GM23338 (cell line): ENCODE data around the gene NCOA6. TPM values are rescaled to one million over a fixed set of nuclear protein-coding genes. Genes with fewer than 3 reads are reported as not detected.

Experiments used
- ATAC-seq: fragments of 200-7000 bp; cut with Tn5 transposase; 3 replicates; pipeline ENCODE4 v1.9.1; 2020
- DNase-seq: peaks from one replicate; pipeline ENCODE4 v3.0.0-alpha.2; 2015; ENCODE audit warnings: low spot score
- H2AFZ ChIP-seq: fragments of 200-600 bp; sonication (generic); 2 replicates; pipeline ENCODE4 v1.8.0; 2016; ENCODE audit warnings: antibody characterized with exemption, mild to moderate bottlenecking, moderate library complexity
- H3F3A ChIP-seq: fragments of 200-600 bp; sonication (generic); replicated peaks from 2 replicates; pipeline ENCODE4 v1.8.0; 2017; ENCODE audit warnings: antibody characterized with exemption, mixed run types, low read depth
- H3K27ac ChIP-seq: fragments of 200-600 bp; sonication (generic); 2 replicates; pipeline ENCODE4 v1.6.1; 2016; ENCODE audit warnings: low read depth
- H3K27me3 ChIP-seq: fragments of 200-600 bp; sonication (generic); 2 replicates; pipeline ENCODE4 v1.8.0; 2016; ENCODE audit warnings: mild to moderate bottlenecking, mixed run types, moderate library complexity; ENCODE audit not compliant: insufficient read depth
- H3K36me3 ChIP-seq: fragments of 200-600 bp; sonication (generic); 2 replicates; pipeline ENCODE4 v1.8.0; 2016; ENCODE audit warnings: mild to moderate bottlenecking; ENCODE audit not compliant: insufficient read depth
- H3K4me1 ChIP-seq: fragments of 200-600 bp; sonication (generic); 2 replicates; pipeline ENCODE4 v1.8.0; 2016; ENCODE audit warnings: mild to moderate bottlenecking, moderate library complexity; ENCODE audit not compliant: insufficient read depth
- H3K4me2 ChIP-seq: fragments of 200-600 bp; sonication (generic); 2 replicates; pipeline ENCODE4 v1.7.1; 2017; ENCODE audit warnings: mixed run types
- H3K4me3 ChIP-seq: fragments of 200-600 bp; sonication (generic); 2 replicates; pipeline ENCODE4 v1.6.1; 2016; ENCODE audit warnings: mixed run types
- H3K79me2 ChIP-seq: fragments of 200-600 bp; sonication (generic); replicated peaks from 2 replicates; pipeline ENCODE4 v1.8.0; 2017; ENCODE audit warnings: mild to moderate bottlenecking; ENCODE audit not compliant: insufficient read depth
- H3K9me2 ChIP-seq: fragments of 200-600 bp; sonication (generic); 2 replicates; pipeline ENCODE4 v1.8.0; 2017; ENCODE audit not compliant: insufficient read depth
- H4K20me1 ChIP-seq: fragments of 200-600 bp; sonication (generic); replicated peaks from 2 replicates; pipeline ENCODE4 v1.8.0; 2017; ENCODE audit warnings: mild to moderate bottlenecking; ENCODE audit not compliant: insufficient read depth
- H3K27ac Mint-ChIP-seq: 2 replicates; pipeline ENCODE4 v1.8.0; 2020; ENCODE audit warnings: inconsistent platforms, mild to moderate bottlenecking, moderate library complexity, mixed read lengths
- H3K27me3 Mint-ChIP-seq: 3 replicates; pipeline ENCODE4 v1.8.0; 2022; ENCODE audit warnings: low read depth, mild to moderate bottlenecking, moderate library complexity, mixed read lengths, inconsistent platforms; ENCODE audit not compliant: insufficient read depth, poor library complexity
- H3K36me3 Mint-ChIP-seq: 3 replicates; pipeline ENCODE4 v1.8.0; 2021; ENCODE audit warnings: low read depth, mild to moderate bottlenecking, inconsistent platforms, moderate library complexity, mixed read lengths
- H3K4me1 Mint-ChIP-seq: 3 replicates; pipeline ENCODE4 v1.8.0; 2020; ENCODE audit warnings: mild to moderate bottlenecking, inconsistent platforms, mixed read lengths
- H3K4me3 Mint-ChIP-seq: 3 replicates; pipeline ENCODE4 v1.8.0; 2021; ENCODE audit warnings: moderate library complexity, mild to moderate bottlenecking, inconsistent platforms, mixed read lengths
- H3K9me3 Mint-ChIP-seq: 3 replicates; pipeline ENCODE4 v1.8.0; 2020; ENCODE audit warnings: moderate library complexity, mild to moderate bottlenecking, inconsistent platforms, mixed read lengths
- CREB1 ChIP-seq: fragments of 250-450 bp; sonication (Bioruptor Pico); IDR thresholded peaks from 2 replicates; pipeline ENCODE4 v1.5.0; 2020; ENCODE audit warnings: low read depth, mild to moderate bottlenecking, moderate library complexity
- EZH2 ChIP-seq: fragments of 200-600 bp; sonication (generic); IDR thresholded peaks from one replicate; pipeline ENCODE4 v1.8.0; 2017; ENCODE audit warnings: antibody characterized with exemption, mild to moderate bottlenecking, low read depth; ENCODE audit not compliant: unreplicated experiment
- EZH2phosphoT487 ChIP-seq: fragments of 200-600 bp; sonication (generic); IDR thresholded peaks from one replicate; pipeline ENCODE4 v1.8.1; 2018; ENCODE audit warnings: antibody characterized with exemption; ENCODE audit not compliant: unreplicated experiment
- JUNB ChIP-seq: IDR thresholded peaks from one replicate; pipeline ENCODE4 v1.6.1; 2016; ENCODE audit warnings: antibody characterized with exemption; ENCODE audit not compliant: unreplicated experiment
- NANOG ChIP-seq: IDR thresholded peaks from 2 replicates; pipeline ENCODE4 v1.6.1; 2016; ENCODE audit warnings: antibody characterized with exemption, borderline replicate concordance
- POLR2AphosphoS5 ChIP-seq: IDR thresholded peaks from 2 replicates; pipeline ENCODE4 v1.6.1; 2016; ENCODE audit warnings: antibody characterized with exemption, low read depth
- REST ChIP-seq: IDR thresholded peaks from one replicate; pipeline ENCODE4 v1.6.1; 2018; ENCODE audit warnings: antibody characterized with exemption; ENCODE audit not compliant: unreplicated experiment
- STAT1 ChIP-seq: IDR thresholded peaks from one replicate; pipeline ENCODE4 v1.6.1; 2016; ENCODE audit warnings: antibody characterized with exemption; ENCODE audit not compliant: unreplicated experiment
- ZNF114 ChIP-seq: fragments of 250-450 bp; sonication (Bioruptor Pico); IDR thresholded peaks from 2 replicates; pipeline ENCODE4 v1.5.0; 2020; ENCODE audit warnings: mild to moderate bottlenecking, moderate library complexity
- ZNF331 ChIP-seq: fragments of 250-450 bp; sonication (Bioruptor Pico); IDR thresholded peaks from 2 replicates; pipeline ENCODE4 v1.5.0; 2020; ENCODE audit warnings: low read depth, mild to moderate bottlenecking, moderate library complexity
- ZNF462 ChIP-seq: fragments of 250-450 bp; sonication (Bioruptor Pico); IDR thresholded peaks from 2 replicates; pipeline ENCODE4 v1.5.0; 2020; ENCODE audit warnings: mild to moderate bottlenecking, moderate library complexity
- polyA plus RNA-seq: library from polyadenylated mRNA; unstranded; fragments of >200 nt; fragmentation: Nextera tagmentation; extraction: Ambion mirVana; gene quantifications from 2 replicates; pipeline ENCODE4 v1.2.1, GENCODE V29; 2016
- total RNA-seq: library from RNA; depleted of rRNA; stranded (reverse); fragments of >200 nt; shearing (Covaris generic); gene quantifications from 2 replicates; pipeline ENCODE4 v1.2.3, GENCODE V29; 2014
- TF ChIP-seq, protein P1 (sequence below): IDR thresholded peaks from 2 replicates; pipeline ENCODE4 v1.6.1; 2016; ENCODE audit warnings: antibody characterized with exemption
- TF ChIP-seq, protein P2 (sequence below), 2 experiments: fragments of 200-600 bp in 1 of 2; sonication (generic) in 1 of 2; conservative IDR thresholded peaks; 2 replicates each; pipeline versions ENCODE4 v1.5.1 to v1.6.1; 2016 to 2017; ENCODE audit warnings: antibody characterized with exemption in 2 of 2, low read depth in 2 of 2, mild to moderate bottlenecking in 2 of 2, moderate library complexity in 1 of 2

Gene NCOA6
- total and polyA plus RNA-seq, 2 experiments from 2014 or later: 10.6 to 17.4 TPM

DNA sequence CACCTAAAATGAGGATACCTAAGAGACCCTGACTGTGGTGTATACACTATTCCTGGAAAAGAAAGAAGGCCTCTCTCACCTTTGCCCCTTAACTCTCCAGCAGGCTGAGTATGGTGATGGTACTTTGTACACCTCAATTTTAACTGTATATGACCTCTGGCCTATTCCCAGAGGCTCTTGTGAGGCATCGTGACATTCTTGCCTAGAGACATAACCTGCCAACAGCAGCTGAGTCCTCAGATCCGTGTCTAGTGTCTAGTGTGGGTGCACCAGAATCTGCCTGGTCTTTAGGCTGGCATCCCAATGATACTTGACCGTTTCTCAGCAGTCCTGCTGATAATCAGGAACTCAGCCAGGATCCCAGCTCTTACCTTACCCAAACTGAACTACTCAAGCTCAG lies 101.3 kb downstream of the NCOA6 start:
- DNase-seq (no peak), ATAC-seq (no peak)
- Histone ChIP-seq H3K9me2 (no peaks in the 10 kb centered on the region), H3K36me3 (no peaks in the 10 kb centered on the region), H3K4me1 (no peaks in the 10 kb centered on the region), H3K27me3 (no peaks in the 10 kb centered on the region), H3K27ac (no peak overlapping the region), H3K4me3 (no peak overlapping the region), H3K4me2 (no peak overlapping the region), H3K79me2 (no peaks in the 10 kb centered on the region), H3F3A (no peaks in the 10 kb centered on the region), H4K20me1 (no peaks in the 10 kb centered on the region), H2AFZ (no peak overlapping the region)
- Mint-ChIP-seq H3K4me3 (no peak overlapping the region), H3K27me3 (peaks cover 2% of the 10 kb centered on the region), H3K9me3 (no peaks in the 10 kb centered on the region), H3K27ac (no peak overlapping the region), H3K4me1 (no peaks in the 10 kb centered on the region), H3K36me3 (no peaks in the 10 kb centered on the region)
- no peak for TF ChIP-seq CREB1
- TF ChIP-seq ZNF331 (CRISPR knock-in tag): no peak
- TF ChIP-seq, protein P1, sequence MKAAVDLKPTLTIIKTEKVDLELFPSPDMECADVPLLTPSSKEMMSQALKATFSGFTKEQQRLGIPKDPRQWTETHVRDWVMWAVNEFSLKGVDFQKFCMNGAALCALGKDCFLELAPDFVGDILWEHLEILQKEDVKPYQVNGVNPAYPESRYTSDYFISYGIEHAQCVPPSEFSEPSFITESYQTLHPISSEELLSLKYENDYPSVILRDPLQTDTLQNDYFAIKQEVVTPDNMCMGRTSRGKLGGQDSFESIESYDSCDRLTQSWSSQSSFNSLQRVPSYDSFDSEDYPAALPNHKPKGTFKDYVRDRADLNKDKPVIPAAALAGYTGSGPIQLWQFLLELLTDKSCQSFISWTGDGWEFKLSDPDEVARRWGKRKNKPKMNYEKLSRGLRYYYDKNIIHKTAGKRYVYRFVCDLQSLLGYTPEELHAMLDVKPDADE: no peak
- TF ChIP-seq, protein P2, sequence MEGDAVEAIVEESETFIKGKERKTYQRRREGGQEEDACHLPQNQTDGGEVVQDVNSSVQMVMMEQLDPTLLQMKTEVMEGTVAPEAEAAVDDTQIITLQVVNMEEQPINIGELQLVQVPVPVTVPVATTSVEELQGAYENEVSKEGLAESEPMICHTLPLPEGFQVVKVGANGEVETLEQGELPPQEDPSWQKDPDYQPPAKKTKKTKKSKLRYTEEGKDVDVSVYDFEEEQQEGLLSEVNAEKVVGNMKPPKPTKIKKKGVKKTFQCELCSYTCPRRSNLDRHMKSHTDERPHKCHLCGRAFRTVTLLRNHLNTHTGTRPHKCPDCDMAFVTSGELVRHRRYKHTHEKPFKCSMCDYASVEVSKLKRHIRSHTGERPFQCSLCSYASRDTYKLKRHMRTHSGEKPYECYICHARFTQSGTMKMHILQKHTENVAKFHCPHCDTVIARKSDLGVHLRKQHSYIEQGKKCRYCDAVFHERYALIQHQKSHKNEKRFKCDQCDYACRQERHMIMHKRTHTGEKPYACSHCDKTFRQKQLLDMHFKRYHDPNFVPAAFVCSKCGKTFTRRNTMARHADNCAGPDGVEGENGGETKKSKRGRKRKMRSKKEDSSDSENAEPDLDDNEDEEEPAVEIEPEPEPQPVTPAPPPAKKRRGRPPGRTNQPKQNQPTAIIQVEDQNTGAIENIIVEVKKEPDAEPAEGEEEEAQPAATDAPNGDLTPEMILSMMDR (conservative IDR thresholded peaks at IDR 0.05; ENCODE audit: low read depth in 2 of 2): no peak
- TF ChIP-seq EZH2: no peak
- no peak for TF ChIP-seq ZNF462 (CRISPR knock-in tag)
- no peak for TF ChIP-seq ZNF114 (CRISPR knock-in tag)
- TF ChIP-seq REST: no peak
- TF ChIP-seq STAT1: no peak
- no peak for TF ChIP-seq POLR2AphosphoS5
- no peak for TF ChIP-seq EZH2phosphoT487
- no peak for TF ChIP-seq JUNB
- TF ChIP-seq NANOG: no peak
